NCI-H2196 treated with DMSO at 0.1 percent for 48 hours (cell line): ENCODE results near the gene PCNX1.
"Not testable (repeated sequence)": the region's sequence is repeated elsewhere in the genome, so short reads cannot be mapped to it uniquely, and the experiment has no call there.

Experiments used
- DNase-seq: peaks from one replicate; lab custom pipeline; 2025; ENCODE audit not compliant: unreplicated experiment; lab: John Stamatoyannopoulos, UW

Gene PCNX1

GRCh38 chr14:71143381-71144290, 236.4 kb downstream of the PCNX1 start:
- no peak for DNase-seq

- DNase-seq = not testable (repeated sequence)
These were observed 240.1 kb downstream of the PCNX1 start for GRCh38 chr14:71147335-71147734.

- DNase-seq = no peak
These were observed 241.4 kb downstream of the PCNX1 start for GRCh38 chr14:71148627-71149026.

- DNase-seq = no peak
These were observed 243.5 kb downstream of the PCNX1 start for GRCh38 chr14:71150737-71151136.

GRCh38 chr14:71155743-71156142, 248.5 kb downstream of the PCNX1 start:
- no peak for DNase-seq

GRCh38 chr14:71163050-71163841, 256.0 kb downstream of the PCNX1 start:
- no peak for DNase-seq

GRCh38 chr14:71163842-71164629, 256.8 kb downstream of the PCNX1 start:
- no peak for DNase-seq
